ENCODE results near the gene P2RX7. TPM values are rescaled to one million over a fixed set of nuclear protein-coding genes. Genes with fewer than 3 reads are reported as not detected.

The P2RX7 gene
- total RNA-seq, 1 experiment from 2014 or later: not detected

- Mint-ChIP-seq H3K27ac (ENCODE audit: unreplicated experiment) (no peak overlapping the region), H3K27me3 (ENCODE audit: unreplicated experiment) (no peaks in the 10 kb centered on the region), H3K4me1 (ENCODE audit: low read depth, unreplicated experiment) (peaks cover 19% of the 10 kb centered on the region), H3K4me3 (ENCODE audit: low read depth, unreplicated experiment) (no peak overlapping the region), H3K36me3 (ENCODE audit: insufficient read depth, unreplicated experiment) (no peaks in the 10 kb centered on the region), H3K9me3 (ENCODE audit: low read depth, unreplicated experiment) (no peaks in the 10 kb centered on the region)
- intact Hi-C loops (cut with micrococcal nuclease; ENCODE audit: unreplicated experiment): loop anchor here (5.0 kb wide), 2 partner anchors 50 to 105 kb away; no protein-coding TSS in a partner anchor
- DNase-seq: no peak
- CTCF ChIA-PET: no interaction called here
- BruUV-seq (replicated peaks): no TSS peak
- TF ChIP-seq, protein P1, sequence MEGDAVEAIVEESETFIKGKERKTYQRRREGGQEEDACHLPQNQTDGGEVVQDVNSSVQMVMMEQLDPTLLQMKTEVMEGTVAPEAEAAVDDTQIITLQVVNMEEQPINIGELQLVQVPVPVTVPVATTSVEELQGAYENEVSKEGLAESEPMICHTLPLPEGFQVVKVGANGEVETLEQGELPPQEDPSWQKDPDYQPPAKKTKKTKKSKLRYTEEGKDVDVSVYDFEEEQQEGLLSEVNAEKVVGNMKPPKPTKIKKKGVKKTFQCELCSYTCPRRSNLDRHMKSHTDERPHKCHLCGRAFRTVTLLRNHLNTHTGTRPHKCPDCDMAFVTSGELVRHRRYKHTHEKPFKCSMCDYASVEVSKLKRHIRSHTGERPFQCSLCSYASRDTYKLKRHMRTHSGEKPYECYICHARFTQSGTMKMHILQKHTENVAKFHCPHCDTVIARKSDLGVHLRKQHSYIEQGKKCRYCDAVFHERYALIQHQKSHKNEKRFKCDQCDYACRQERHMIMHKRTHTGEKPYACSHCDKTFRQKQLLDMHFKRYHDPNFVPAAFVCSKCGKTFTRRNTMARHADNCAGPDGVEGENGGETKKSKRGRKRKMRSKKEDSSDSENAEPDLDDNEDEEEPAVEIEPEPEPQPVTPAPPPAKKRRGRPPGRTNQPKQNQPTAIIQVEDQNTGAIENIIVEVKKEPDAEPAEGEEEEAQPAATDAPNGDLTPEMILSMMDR (IDR thresholded peaks at IDR 0.05; ENCODE audit: unreplicated experiment): no peak
Measured at GRCh38 chr12:121112496-121112895, 20.2 kb upstream of the P2RX7 start.

DNA sequence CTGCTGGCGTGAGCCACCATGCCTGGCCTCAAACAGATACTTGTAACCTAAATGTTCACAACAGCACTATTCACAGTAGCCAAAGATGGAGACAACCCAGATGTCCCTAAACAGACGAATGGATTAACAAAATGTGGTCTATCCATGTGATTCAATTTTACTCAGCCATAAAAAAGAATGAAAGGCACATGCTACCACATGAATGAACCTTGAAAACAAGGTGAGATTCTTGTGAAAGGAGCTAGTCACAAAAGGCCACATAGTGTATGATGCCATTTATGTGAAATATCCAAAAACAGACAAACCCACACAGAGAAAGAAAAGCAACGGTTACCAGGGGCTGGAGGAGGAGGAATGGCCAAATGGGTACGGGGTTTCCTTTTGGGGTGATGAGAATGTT, 19.6 kb upstream of the P2RX7 start:
- Mint-ChIP-seq H3K9me3 (ENCODE audit: low read depth, unreplicated experiment) (no peaks in the 10 kb centered on the region), H3K27ac (ENCODE audit: unreplicated experiment) (no peak overlapping the region), H3K4me3 (ENCODE audit: low read depth, unreplicated experiment) (no peak overlapping the region), H3K27me3 (ENCODE audit: unreplicated experiment) (no peaks in the 10 kb centered on the region), H3K4me1 (ENCODE audit: low read depth, unreplicated experiment) (peaks cover 23% of the 10 kb centered on the region), H3K36me3 (ENCODE audit: insufficient read depth, unreplicated experiment) (no peaks in the 10 kb centered on the region)
- intact Hi-C loops (cut with micrococcal nuclease; ENCODE audit: unreplicated experiment): loop anchor here (5.0 kb wide), 2 partner anchors 51 to 106 kb away; no protein-coding TSS in a partner anchor
- no peak for DNase-seq
- BruUV-seq (replicated peaks): no TSS peak
- CTCF ChIA-PET: no interaction called here
- TF ChIP-seq, protein P1 (IDR thresholded peaks at IDR 0.05; ENCODE audit: unreplicated experiment): no peak

- BruUV-seq (replicated peaks): no TSS peak
- TF ChIP-seq, protein P1 (IDR thresholded peaks at IDR 0.05; ENCODE audit: unreplicated experiment): no peak
- CTCF ChIA-PET: no interaction called here
- no peak for DNase-seq
- H3K4me3 Mint-ChIP-seq (ENCODE audit: low read depth, unreplicated experiment): no peak overlapping the region
- no peak overlapping the region for H3K27ac Mint-ChIP-seq (ENCODE audit: unreplicated experiment)
- H3K36me3 Mint-ChIP-seq (ENCODE audit: insufficient read depth, unreplicated experiment): no peaks in the 10 kb centered on the region
- H3K27me3 Mint-ChIP-seq (ENCODE audit: unreplicated experiment): no peaks in the 10 kb centered on the region
- H3K9me3 Mint-ChIP-seq (ENCODE audit: low read depth, unreplicated experiment): no peaks in the 10 kb centered on the region
- intact Hi-C loops (cut with micrococcal nuclease; ENCODE audit: unreplicated experiment): loop anchor here (5.0 kb wide), 2 partner anchors 52 to 107 kb away; no protein-coding TSS in a partner anchor
- peaks cover 15% of the 10 kb centered on the region for H3K4me1 Mint-ChIP-seq (ENCODE audit: low read depth, unreplicated experiment)
Measured at GRCh38 chr12:121114019-121114639, 18.5 kb upstream of the P2RX7 start.

DNA sequence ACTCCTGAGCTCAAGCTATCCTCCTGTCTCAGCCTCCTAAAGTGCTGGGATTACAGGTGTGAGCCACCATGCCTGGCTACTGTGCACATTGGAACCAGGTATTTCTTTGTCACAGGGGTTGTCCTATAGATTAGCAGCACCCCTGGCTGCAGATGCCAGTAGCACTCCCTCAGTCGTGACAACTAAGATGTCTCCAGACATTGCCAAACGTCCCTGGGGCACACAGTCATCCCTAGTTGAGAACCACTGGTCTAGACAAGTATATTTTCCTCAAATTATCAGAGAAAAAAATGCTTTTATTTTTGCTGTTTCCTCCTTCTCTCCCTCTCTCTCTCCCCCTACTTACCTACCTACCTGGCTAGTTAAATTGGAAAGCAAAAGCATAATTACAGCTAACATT, 17.9 kb upstream of the P2RX7 start:
- Mint-ChIP-seq H3K4me1 (ENCODE audit: low read depth, unreplicated experiment) (peaks cover 15% of the 10 kb centered on the region), H3K36me3 (ENCODE audit: insufficient read depth, unreplicated experiment) (no peaks in the 10 kb centered on the region), H3K4me3 (ENCODE audit: low read depth, unreplicated experiment) (no peak overlapping the region), H3K27me3 (ENCODE audit: unreplicated experiment) (no peaks in the 10 kb centered on the region), H3K27ac (ENCODE audit: unreplicated experiment) (no peak overlapping the region), H3K9me3 (ENCODE audit: low read depth, unreplicated experiment) (no peaks in the 10 kb centered on the region)
- DNase-seq: no peak
- no TSS peak for BruUV-seq (replicated peaks)
- CTCF ChIA-PET: no interaction called here
- intact Hi-C loops (cut with micrococcal nuclease; ENCODE audit: unreplicated experiment): loop anchor here (5.0 kb wide), 2 partner anchors 53 to 108 kb away; no protein-coding TSS in a partner anchor
- TF ChIP-seq, protein P1 (IDR thresholded peaks at IDR 0.05; ENCODE audit: unreplicated experiment): no peak

Measured in Calu3 (cell line).